Hippocampal formation (tissue), 2 donors: ENCODE data around the gene ECHS1.

Experiments used
- DNase-seq, 2 donors: peaks; one replicate each; lab custom pipeline; 2025; lab: John Stamatoyannopoulos, UW

ECHS1 gene

GRCh38 chr10:133341983-133342382 lies 31.2 kb downstream of the ECHS1 start:
- no peak for DNase-seq

GRCh38 chr10:133339708-133340380 lies 33.3 kb downstream of the ECHS1 start:
- DNase-seq: no peak

GRCh38 chr10:133338080-133339071 lies 34.8 kb downstream of the ECHS1 start:
- no peak for DNase-seq

- DNase-seq: no peak
These were observed 35.8 kb downstream of the ECHS1 start for GRCh38 chr10:133337370-133337725.

GRCh38 chr10:133336577-133337369 lies 36.4 kb downstream of the ECHS1 start, which contains the start of gene CALY:
Gene CALY, minus strand, starts transcription at chr10:133336896. Its CDS starts 7,907 bp downstream, at chr10:133328989.
- peak in 1 of 2 donors; percentile 48 for DNase-seq

- DNase-seq: no peak
These were observed 37.0 kb downstream of the ECHS1 start for GRCh38 chr10:133336118-133336576.

GRCh38 chr10:133335246-133336117 lies 37.7 kb downstream of the ECHS1 start:
- no peak for DNase-seq

GRCh38 chr10:133334503-133335245 lies 38.5 kb downstream of the ECHS1 start:
- no peak for DNase-seq

GRCh38 chr10:133332936-133333699 lies 40.0 kb downstream of the ECHS1 start:
- DNase-seq: no peak

GRCh38 chr10:133329491-133330202 lies 43.5 kb downstream of the ECHS1 start:
- DNase-seq: peak; percentile 71 to 81

- no peak for DNase-seq
These were observed 44.5 kb downstream of the ECHS1 start for GRCh38 chr10:133328358-133329343.

GRCh38 chr10:133327651-133328357 lies 45.4 kb downstream of the ECHS1 start:
- no peak for DNase-seq

GRCh38 chr10:133326745-133327650 lies 46.2 kb downstream of the ECHS1 start:
- no peak for DNase-seq

GRCh38 chr10:133326223-133326551 lies 47.0 kb downstream of the ECHS1 start:
- no peak for DNase-seq

- DNase-seq: no peak
These were observed 47.5 kb downstream of the ECHS1 start for GRCh38 chr10:133325440-133326222.
